GM12878 (cell line): Measurements from ENCODE around the gene ST6GALNAC3. TPM values are rescaled to one million over a fixed set of nuclear protein-coding genes. Genes with fewer than 3 reads are reported as not detected.

Experiments used
- ATAC-seq: fragments of 200-7000 bp; cut with Tn5 transposase; 3 replicates; pipeline ENCODE4 v1.9.1; 2020; ENCODE audit warnings: mild to moderate bottlenecking, moderate library complexity
- BruUV-seq: library from RNA; stranded (reverse); fragments of 400-500 nt; replicated peaks from 2 replicates; lab custom pipeline; 2021; lab: Mats Ljungman, UMichigan
- CTCF ChIA-PET: fragments of 300-600 bp; sonication (Branson Sonifier 250); formaldehyde crosslinking; extraction: SDS; loops from one replicate; lab custom pipeline; 2021; ENCODE audit warnings: inconsistent platforms; lab: Yijun Ruan, JAX
- POLR2A ChIA-PET: fragments of 350-600 bp; formaldehyde crosslinking; extraction: SDS; loops from one replicate; lab custom pipeline; 2021; ENCODE audit warnings: inconsistent platforms; lab: Charles Lee
- RAD21 ChIA-PET: fragments of 300-600 bp; sonication (Branson Sonifier 250); formaldehyde crosslinking; loops from one replicate; lab custom pipeline; 2023; ENCODE audit warnings: antibody characterized with exemption; ENCODE audit not compliant: unreplicated experiment; lab: Charles Lee
- SMC1A ChIA-PET: fragments of 300-600 bp; sonication (Branson Sonifier 250); formaldehyde crosslinking; loops from one replicate; lab custom pipeline; 2023; ENCODE audit not compliant: unreplicated experiment, uncharacterized antibody; lab: Charles Lee
- DNase-seq: peaks from one replicate; pipeline ENCODE4 v3.0.0-alpha.2; 2011; ENCODE audit warnings: low read depth, low spot score
- FAIRE-seq: peaks from 3 replicates; lab custom pipeline; 2011; peaks lifted over from hg19 to GRCh38; lab: Jason Lieb, UNC
- H2AFZ ChIP-seq: 2 replicates; pipeline ENCODE4 v1.6.0; 2011; ENCODE audit warnings: low read depth, low read length, control low read depth; ENCODE audit not compliant: control insufficient read depth
- H3K27ac ChIP-seq: 2 replicates; pipeline ENCODE4 v1.5.1; 2011; ENCODE audit warnings: control low read depth; ENCODE audit not compliant: control insufficient read depth, insufficient read depth
- H3K27me3 ChIP-seq, 2 experiments: replicated peaks in 1 of 2; 2 replicates each; pipeline versions ENCODE4 v1.6.0 to v1.6.1; 2011; ENCODE audit warnings: low read length in 1 of 2; ENCODE audit not compliant: control insufficient read depth in 2 of 2, insufficient read depth in 2 of 2
- H3K36me3 ChIP-seq, 2 experiments: 2 replicates each; pipeline ENCODE4 v1.5.1; 2011; ENCODE audit warnings: low read length in 1 of 2; ENCODE audit not compliant: control insufficient read depth in 2 of 2, insufficient read depth in 2 of 2
- H3K4me1 ChIP-seq: 2 replicates; pipeline ENCODE4 v1.6.1; 2011; ENCODE audit warnings: mild to moderate bottlenecking, low read length, moderate library complexity, mixed read lengths; ENCODE audit not compliant: control insufficient read depth, insufficient read depth
- H3K4me2 ChIP-seq: 2 replicates; pipeline ENCODE4 v1.6.0; 2011; ENCODE audit warnings: control low read depth; ENCODE audit not compliant: control insufficient read depth, insufficient read depth
- H3K4me3 ChIP-seq: fragments of 200-600 bp; sonication (generic); 2 replicates; pipeline ENCODE4 v1.5.1; 2016
- H3K79me2 ChIP-seq: 2 replicates; pipeline ENCODE4 v1.6.0; 2011; ENCODE audit warnings: low read length; ENCODE audit not compliant: control insufficient read depth, insufficient read depth
- H3K9ac ChIP-seq: 2 replicates; pipeline ENCODE4 v1.8.0; 2011; ENCODE audit warnings: low read length, control low read depth, mixed read lengths; ENCODE audit not compliant: control insufficient read depth, insufficient read depth
- H3K9me3 ChIP-seq: replicated peaks from 3 replicates; pipeline ENCODE4 v1.5.1; 2011; ENCODE audit warnings: mild to moderate bottlenecking, low read length; ENCODE audit not compliant: control insufficient read depth, insufficient read depth
- H4K20me1 ChIP-seq: 2 replicates; pipeline ENCODE4 v1.6.0; 2011; ENCODE audit not compliant: control insufficient read depth, insufficient read depth
- HSF1 ChIP-seq: fragments of 150-350 bp; IDR thresholded peaks from 2 replicates; pipeline ENCODE4 v1.6.1; 2014; ENCODE audit warnings: mild to moderate bottlenecking, low read depth, low read length
- IRF4 ChIP-seq: IDR thresholded peaks from 2 replicates; pipeline ENCODE4 v1.6.1; 2011; ENCODE audit warnings: low read depth, low read length
- MAX ChIP-seq: IDR thresholded peaks from 2 replicates; pipeline ENCODE4 v1.6.1; 2012; ENCODE audit warnings: low read depth, low read length, improper control_type of control experiment
- NFXL1 ChIP-seq: fragments of 450-650 bp; IDR thresholded peaks from 2 replicates; pipeline ENCODE4 v1.6.1; 2017; ENCODE audit warnings: antibody characterized with exemption, mild to moderate bottlenecking, borderline replicate concordance
- NFYB ChIP-seq: IDR thresholded peaks from 2 replicates; pipeline ENCODE4 v1.6.1; 2011; ENCODE audit warnings: low read depth, mild to moderate bottlenecking, low read length, improper control_type of control experiment, moderate library complexity; ENCODE audit not compliant: insufficient read depth
- SMAD1 ChIP-seq: fragments of 450-650 bp; IDR thresholded peaks from 2 replicates; pipeline ENCODE4 v1.6.1; 2018; ENCODE audit warnings: mild to moderate bottlenecking, low read depth; ENCODE audit not compliant: partially characterized antibody
- SRF ChIP-seq, 2 experiments: IDR thresholded peaks; 2 replicates each; pipeline ENCODE4 v1.6.1; 2011; ENCODE audit warnings: low read depth in 2 of 2, low read length in 2 of 2, mild to moderate bottlenecking in 1 of 2, moderate library complexity in 1 of 2
- TAF1 ChIP-seq: IDR thresholded peaks from 2 replicates; pipeline ENCODE4 v1.6.1; 2011; ENCODE audit warnings: mild to moderate bottlenecking, low read depth, low read length, borderline replicate concordance
- TCF3 ChIP-seq: IDR thresholded peaks from 2 replicates; pipeline ENCODE4 v1.6.1; 2012; ENCODE audit warnings: low read depth, mild to moderate bottlenecking, low read length, borderline replicate concordance; ENCODE audit not compliant: insufficient read depth
- ZBED1 ChIP-seq: IDR thresholded peaks from 2 replicates; pipeline ENCODE4 v1.6.1; 2016; ENCODE audit warnings: borderline replicate concordance
- WGBS: methylation state at CpG from one replicate; pipeline ENCODE4 v1.1.6; 2016; ENCODE audit warnings: low lambda C conversion rate; ENCODE audit not compliant: insufficient replicate concordance, insufficient coverage; ENCODE audit errors: missing lambda C conversion rate; 5-methylcytosine and 5-hydroxymethylcytosine counted together
- in situ Hi-C: fragments of 300-500 bp; cut with MboI; formaldehyde crosslinking; loops from 9 replicates; pipeline ENCODE4 v1.14.3; 2018; ENCODE audit warnings: mixed read lengths
- intact Hi-C: fragments of 100-400 bp; cut with micrococcal nuclease; formaldehyde crosslinking; loops from one replicate; pipeline ENCODE4 v1.14.2; 2022; ENCODE audit not compliant: unreplicated experiment
- polyA plus RNA-seq, 11 experiments: library from polyadenylated mRNA; depleted of rRNA in 4 of 11; unstranded in 6 of 11; stranded (reverse) in 5 of 11; fragments of >200 nt; fragmentation: Nextera tagmentation in 4 of 11; fragmentation: Illumina TruSeq in 1 of 11; extraction: Ambion mirVana in 4 of 11; extraction: Trizol in 1 of 11; gene quantifications; 1 replicate in 1 of 11; 2 replicates in 10 of 11; pipeline versions ENCODE4 v1.2.1 to v1.2.3, GENCODE V29; 2011 to 2016; ENCODE audit warnings: inconsistent platforms in 2 of 11, missing spikeins in 2 of 11, low read depth in 1 of 11
- total RNA-seq, 4 experiments: library from RNA; depleted of rRNA in 3 of 4; stranded (reverse); fragments of >200 nt in 3 of 4; fragmentation: Illumina TruSeq in 1 of 4; extraction: Trizol in 1 of 4; gene quantifications; 2 replicates each; pipeline versions ENCODE4 v1.2.1 to v1.2.3, GENCODE V29; 2013 to 2021

Gene ST6GALNAC3
- total and polyA plus RNA-seq, 10 of the 15 experiments (the other 5 are each of a cell fraction or from before 2014, with no cell fraction given): 0.04 to 0.68 (median 0.18) TPM; not detected in 3

GRCh38 chr1:76109404-76109803 is 34.9 kb downstream of the ST6GALNAC3 start:
- no peak overlapping the region for H2AFZ ChIP-seq
- no peak overlapping the region for H3K4me3 ChIP-seq
- SMC1A ChIA-PET: interaction anchor here (0.6 kb wide), 1 partner anchor 1495 kb away, joined by 3 read pairs; no protein-coding TSS in a partner anchor
- TF ChIP-seq NFYB (no peak), ZBED1 (no peak), TCF3 (no peak), IRF4 (no peak), HSF1 (no peak), NFXL1 (no peak), MAX (no peak), SMAD1 (no peak), SRF (IDR thresholded peaks at IDR 0.05; ENCODE audit: low read depth in 2 of 2, low read length in 2 of 2) (no peak), TAF1 (no peak)
- RAD21 ChIA-PET: no interaction called here
- H3K4me2 ChIP-seq: no peak overlapping the region
- H3K9ac ChIP-seq: no peak overlapping the region
- H3K27ac ChIP-seq: no peak overlapping the region
- in situ Hi-C loops (no loop called here), intact Hi-C loops (no loop called here)
- H3K4me1 ChIP-seq: no peaks in the 10 kb centered on the region
- no peaks in the 10 kb centered on the region for H3K79me2 ChIP-seq
- ATAC-seq (no peak), DNase-seq (no peak), FAIRE-seq (no peak)
- no peaks in the 10 kb centered on the region for H3K27me3 ChIP-seq
- H3K36me3 ChIP-seq: no peaks in the 10 kb centered on the region
- no TSS peak for BruUV-seq
- WGBS: 27% methylated on average over 4 of the region's 4 CpGs
- CTCF ChIA-PET: no interaction called here
- POLR2A ChIA-PET: no interaction called here
- H4K20me1 ChIP-seq: no peaks in the 10 kb centered on the region
- H3K9me3 ChIP-seq: no peaks in the 10 kb centered on the region
